Bone marrow (tissue), 2 donors: ENCODE results near the gene SYTL1.

ENCODE experiments used
- DNase-seq, 2 donors: peaks; one replicate each; lab custom pipeline; 2025; lab: John Stamatoyannopoulos, UW

Gene SYTL1

GRCh38 chr1:27318136-27318535, 23.7 kb upstream of the SYTL1 start:
- no peak for DNase-seq

- no peak for DNase-seq
Observed at GRCh38 chr1:27318596-27318995, 23.2 kb upstream of the SYTL1 start.

DNA sequence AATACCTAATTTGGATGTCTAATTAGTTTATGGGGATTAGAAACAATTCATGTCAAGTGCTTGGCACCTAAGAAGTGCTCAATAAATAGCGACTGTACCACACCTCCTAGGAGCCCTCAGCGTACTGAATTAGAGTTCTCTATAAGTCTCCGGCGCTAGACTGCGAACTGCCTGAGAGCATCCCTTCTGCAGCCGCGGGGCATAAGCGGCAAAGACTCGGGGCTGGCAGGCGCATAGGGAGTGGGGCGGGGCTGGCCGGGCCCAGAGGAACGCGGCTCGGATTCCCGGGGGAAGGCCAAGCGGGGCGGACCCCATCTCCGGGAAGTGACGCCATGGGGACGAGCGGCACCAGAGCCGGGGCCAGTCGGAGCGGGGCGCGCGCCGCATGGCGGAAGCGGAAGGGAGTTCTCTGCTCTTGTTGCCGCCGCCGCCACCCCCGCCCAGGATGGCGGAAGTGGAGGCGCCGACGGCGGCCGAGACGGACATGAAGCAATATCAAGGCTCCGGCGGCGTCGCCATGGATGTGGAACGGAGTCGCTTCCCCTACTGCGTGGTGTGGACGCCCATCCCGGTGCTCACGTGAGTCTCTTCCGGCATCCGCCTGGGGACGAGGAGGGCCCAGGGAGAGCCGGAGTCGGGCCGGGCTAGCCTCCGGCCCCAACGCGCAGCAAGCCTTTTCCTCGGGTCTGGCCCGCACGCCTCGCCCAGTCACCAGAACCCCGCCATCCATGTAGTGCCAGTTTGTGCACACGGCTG, 19.8 kb upstream of the SYTL1 start, which contains the start of gene TMEM222:
TMEM222 (plus strand) TSS at position 351 of the 756 bp plus-strand sequence; CDS start at position 386, 35 bp downstream.
- DNase-seq = peak; percentile 90 to 96

DNA sequence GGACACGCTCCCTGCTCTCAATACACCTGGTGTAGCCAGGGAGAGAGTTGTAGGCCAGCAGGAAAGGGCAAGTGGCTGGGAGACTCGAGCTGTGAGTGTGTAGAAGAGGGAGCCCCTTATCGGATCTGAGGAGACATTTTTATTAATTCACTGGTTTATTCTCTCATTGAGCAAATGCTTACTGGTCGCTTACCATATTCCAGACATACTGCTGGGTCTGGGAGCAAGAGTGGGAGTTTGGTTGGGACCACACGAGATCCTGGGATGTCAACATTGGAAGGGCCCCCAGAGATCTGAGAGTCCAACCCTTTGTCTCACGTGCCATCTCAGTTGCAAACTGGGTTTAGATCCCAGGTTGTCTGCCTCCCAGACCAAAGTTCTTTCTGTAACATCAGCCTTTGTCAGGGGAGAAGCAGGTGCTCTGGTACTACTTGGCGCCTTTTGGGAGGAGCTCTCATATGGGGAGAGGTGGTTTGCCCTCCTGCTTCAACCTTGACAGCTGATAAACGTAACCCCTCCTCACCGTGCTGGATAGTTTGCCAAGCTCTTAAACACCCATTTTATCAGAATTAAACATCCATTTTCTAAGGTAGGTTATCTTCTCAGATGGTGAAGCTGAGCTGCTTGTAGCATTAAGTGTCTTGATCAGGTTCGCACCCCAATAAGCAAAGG, 19.1 kb upstream of the SYTL1 start:
- no peak for DNase-seq

GRCh38 chr1:27325286-27325685, 16.5 kb upstream of the SYTL1 start:
- no peak for DNase-seq

DNA sequence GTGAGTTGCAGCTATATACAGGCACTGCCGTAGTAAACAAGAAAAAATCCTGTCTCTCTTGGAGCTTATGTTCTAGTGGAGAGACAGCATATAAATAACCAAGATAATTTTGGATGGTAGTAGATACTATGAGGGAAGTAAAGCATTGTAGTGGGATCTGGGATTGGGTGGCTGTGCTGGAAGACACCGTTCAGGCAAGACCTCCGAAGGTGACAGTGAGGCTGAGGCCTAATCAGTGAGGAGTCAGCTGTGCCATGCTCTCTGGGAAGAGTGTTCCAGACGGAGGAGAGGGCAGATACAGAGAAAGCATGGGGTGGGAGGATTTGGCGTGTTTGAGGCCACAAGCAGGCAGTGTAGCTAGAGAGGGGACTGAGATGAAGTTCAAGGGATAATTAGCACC, 13.9 kb upstream of the SYTL1 start:
- no peak for DNase-seq

- DNase-seq = no peak
Observed at GRCh38 chr1:27330786-27331185, 11.0 kb upstream of the SYTL1 start.

DNA sequence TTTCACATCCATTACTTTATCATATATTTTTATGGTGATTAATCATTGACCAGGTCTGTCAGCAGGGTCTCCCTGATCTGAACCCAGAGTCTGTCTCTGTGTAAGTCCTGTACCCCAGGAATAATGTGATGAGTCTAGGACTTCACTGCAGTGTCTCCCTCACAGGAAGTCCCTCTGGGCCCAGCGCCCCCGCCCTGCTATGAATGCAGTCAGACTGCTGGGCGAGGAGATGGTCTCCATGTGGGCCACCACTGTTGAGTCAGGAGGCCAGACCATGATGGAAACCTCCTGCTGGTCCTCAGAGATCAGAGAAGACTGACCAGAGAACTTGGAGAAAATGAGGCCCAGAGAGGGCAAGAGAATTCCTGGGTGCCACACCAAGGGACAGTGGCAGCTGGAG, 10.4 kb upstream of the SYTL1 start:
- DNase-seq = no peak

DNA sequence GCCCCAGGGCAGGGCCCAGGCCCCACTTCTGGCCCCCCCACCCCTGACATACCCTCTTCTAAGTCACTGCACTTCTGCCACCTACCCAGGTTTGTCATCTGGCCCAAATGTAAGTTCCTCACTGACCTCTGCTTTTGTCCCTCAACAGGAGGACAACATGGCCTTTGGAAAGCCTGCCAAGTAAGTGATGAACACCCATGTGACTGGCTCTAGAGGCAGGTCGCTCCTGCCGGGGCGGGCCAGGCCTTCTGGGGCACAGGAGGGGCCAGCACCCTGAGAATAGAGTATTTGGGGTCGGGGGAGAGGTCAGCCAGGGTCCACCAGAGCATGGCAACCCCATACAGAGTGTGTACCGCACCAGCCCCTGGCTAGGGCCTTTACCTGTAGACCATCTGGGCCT, 9.9 kb upstream of the SYTL1 start:
- DNase-seq = no peak

DNA sequence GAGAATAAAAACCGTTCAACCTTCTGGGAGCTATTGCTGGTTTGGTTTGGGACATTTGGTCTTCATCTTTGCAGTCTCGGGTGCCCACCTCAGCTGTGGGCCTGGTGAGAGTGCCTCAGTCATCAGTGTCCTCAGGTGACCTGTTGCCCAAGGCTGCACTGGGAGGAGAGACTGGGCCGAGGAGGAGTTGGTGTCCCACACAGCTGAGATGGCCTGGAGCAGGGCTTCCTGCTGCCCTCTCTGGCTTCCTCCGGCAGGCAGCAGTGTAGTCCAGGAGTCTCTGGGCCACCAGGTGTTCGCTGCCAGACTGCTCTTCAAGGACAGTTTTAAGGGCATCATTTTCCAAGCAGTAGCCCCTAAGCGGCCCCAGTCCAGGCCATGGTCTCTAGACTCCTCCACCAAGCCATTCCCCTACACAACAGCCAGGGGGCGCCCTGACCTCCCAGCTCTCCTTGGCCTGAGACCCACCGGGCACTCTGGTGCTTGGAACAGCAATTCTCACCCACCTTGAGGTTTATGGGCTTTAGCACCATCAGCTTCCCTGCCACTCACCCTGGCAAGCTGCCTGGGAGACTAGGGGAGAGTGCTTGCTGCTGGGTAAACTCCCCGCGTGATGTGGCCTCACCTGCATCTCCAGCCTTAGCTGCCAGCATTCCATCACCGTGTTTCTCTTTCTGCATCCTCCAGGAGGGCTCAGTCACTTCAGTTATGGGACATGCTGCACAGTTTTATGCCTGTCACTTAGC, 9.1 kb upstream of the SYTL1 start:
- peak; percentile 6 to 28 for DNase-seq

DNA sequence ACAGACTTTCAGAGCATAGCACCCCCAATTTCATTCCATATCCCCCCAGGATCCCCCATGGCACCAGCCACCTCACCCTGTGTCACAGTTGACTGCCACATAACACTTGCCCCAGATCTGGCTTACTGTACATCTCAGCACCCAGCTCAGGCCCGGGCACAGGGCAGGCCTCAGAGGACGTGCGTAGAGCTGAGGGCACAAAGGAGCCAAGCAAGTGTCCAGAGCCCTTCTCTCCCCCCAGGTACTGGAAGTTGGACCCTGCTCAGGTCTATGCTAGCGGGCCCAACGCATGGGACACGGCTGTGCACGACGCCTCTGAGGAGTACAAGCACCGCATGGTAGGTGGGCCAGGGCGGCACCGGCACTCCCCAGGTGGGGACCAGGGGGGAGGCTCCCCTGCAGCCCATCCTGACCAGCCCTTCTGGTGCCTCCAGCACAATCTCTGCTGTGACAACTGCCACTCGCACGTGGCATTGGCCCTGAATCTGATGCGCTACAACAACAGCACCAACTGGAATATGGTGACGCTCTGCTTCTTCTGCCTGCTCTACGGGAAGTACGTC, 8.0 kb upstream of the SYTL1 start:
- no peak for DNase-seq

- DNase-seq = no peak
Observed at GRCh38 chr1:27335506-27336422, 6.1 kb upstream of the SYTL1 start.

DNA sequence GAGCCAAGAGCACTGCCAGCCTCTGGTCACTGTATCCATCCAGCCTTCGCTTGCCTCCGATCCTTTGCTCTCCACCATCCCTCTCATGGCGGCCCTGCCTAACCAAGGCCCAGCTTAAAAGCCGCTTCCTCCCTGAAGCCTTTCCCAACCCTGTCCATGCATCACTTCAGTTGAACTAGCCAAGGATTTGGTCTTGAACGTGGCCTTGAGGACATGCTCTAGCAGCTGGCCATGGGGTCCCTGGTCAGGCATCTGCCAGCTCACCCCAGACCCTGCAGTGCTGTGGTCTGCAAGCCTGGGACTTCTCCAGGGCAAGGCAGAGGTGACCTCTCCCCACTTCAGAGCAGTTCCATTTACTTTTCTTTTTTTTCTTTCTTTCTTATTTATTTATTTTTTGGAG, 5.1 kb upstream of the SYTL1 start:
- no peak for DNase-seq

GRCh38 chr1:27338751-27339150, 3.1 kb upstream of the SYTL1 start:
- no peak for DNase-seq

DNA sequence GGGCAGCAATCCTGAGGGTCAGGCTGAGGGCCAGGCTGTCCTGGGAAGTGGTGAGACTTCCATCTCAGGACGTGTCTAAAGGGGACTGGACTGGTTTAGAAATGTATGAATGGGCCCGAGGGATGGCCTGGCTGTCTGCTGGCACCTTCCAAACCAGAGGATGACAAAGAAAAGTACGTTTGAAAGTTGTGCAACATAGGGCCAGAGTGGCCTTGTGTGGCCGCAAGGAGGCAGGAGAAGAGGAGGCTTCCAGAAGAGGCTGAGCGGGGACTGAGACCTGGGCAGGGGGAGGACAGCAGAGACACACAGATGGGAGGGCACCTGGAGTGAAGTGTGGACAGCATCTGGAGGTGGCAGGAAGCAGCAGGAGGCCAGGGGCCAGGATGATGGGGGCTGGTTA, 2.6 kb upstream of the SYTL1 start:
- no peak for DNase-seq

DNA sequence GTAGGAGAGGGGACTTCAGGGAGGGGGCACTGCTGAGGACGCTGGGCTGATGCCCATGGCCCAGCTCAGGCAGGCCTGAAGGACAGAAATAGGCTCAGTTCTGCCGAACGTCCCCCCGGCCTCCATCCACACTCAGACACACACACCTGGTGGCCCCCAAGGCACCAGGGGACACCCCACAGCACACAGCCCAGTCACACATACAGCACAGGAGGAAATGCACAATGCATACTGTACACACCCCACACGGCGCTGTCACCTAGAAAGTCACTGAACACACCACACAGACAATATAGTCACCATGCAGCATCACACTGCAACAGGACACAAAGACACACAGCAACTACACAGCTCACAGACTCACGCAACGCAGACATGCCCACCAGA, 562 bp downstream of the SYTL1 start:
- no peak for DNase-seq

- DNase-seq = peak; percentile 34 to 91
Observed at GRCh38 chr1:27342778-27343638, 1.2 kb downstream of the SYTL1 start.

GRCh38 chr1:27343639-27344025, 1.8 kb downstream of the SYTL1 start:
- DNase-seq = no peak

GRCh38 chr1:27345272-27345671, 3.5 kb downstream of the SYTL1 start:
- no peak for DNase-seq

GRCh38 chr1:27346357-27346756, 4.5 kb downstream of the SYTL1 start:
- DNase-seq = no peak
